Caco-2 (cell line): ENCODE measurements around the gene KIF27. TPM values are rescaled to one million over a fixed set of nuclear protein-coding genes. Genes with fewer than 3 reads are reported as not detected.

Source experiments
- BruUV-seq: library from RNA; stranded (reverse); fragments of 400-500 nt; replicated peaks from 2 replicates; lab custom pipeline; 2021; lab: Mats Ljungman, UMichigan
- CTCF ChIA-PET: fragments of 300-600 bp; sonication (Branson Sonifier 250); formaldehyde crosslinking; loops from one replicate; lab custom pipeline; 2022; ENCODE audit warnings: antibody characterized with exemption; lab: Charles Lee
- POLR2A ChIA-PET: fragments of 300-600 bp; sonication (Branson Sonifier 250); formaldehyde crosslinking; loops from one replicate; lab custom pipeline; 2022; ENCODE audit warnings: antibody characterized with exemption; lab: Charles Lee
- DNase-seq, 2 experiments: peaks; one replicate each; pipeline versions ENCODE4 v3.0.0 to v3.0.0-alpha.2; 2020 to 2022
- H3K27me3 ChIP-seq: replicated peaks from 2 replicates; pipeline ENCODE4 v1.6.0; 2011; ENCODE audit warnings: low read length; ENCODE audit not compliant: control insufficient read depth, insufficient read depth
- H3K36me3 ChIP-seq: 2 replicates; pipeline ENCODE4 v1.5.1; 2011; ENCODE audit warnings: low read length; ENCODE audit not compliant: control insufficient read depth, insufficient read depth
- H3K4me1 ChIP-seq: fragments of 250-450 bp; sonication (Bioruptor Pico); 2 replicates; pipeline ENCODE4 v1.5.1; 2020; ENCODE audit warnings: mild to moderate bottlenecking
- H3K4me3 ChIP-seq: 2 replicates; pipeline ENCODE4 v1.5.1; 2011; ENCODE audit warnings: low read depth, mild to moderate bottlenecking, control low read depth, low read length
- H3K9me3 ChIP-seq: fragments of 250-450 bp; sonication (Bioruptor Pico); 2 replicates; pipeline ENCODE4 v1.5.1; 2020; ENCODE audit warnings: mild to moderate bottlenecking, moderate library complexity
- H3K27ac Mint-ChIP-seq: one replicate; pipeline ENCODE4 v1.8.0; 2022; ENCODE audit warnings: mixed read lengths; ENCODE audit not compliant: unreplicated experiment
- H3K27me3 Mint-ChIP-seq: one replicate; pipeline ENCODE4 v1.8.0; 2022; ENCODE audit warnings: mixed read lengths; ENCODE audit not compliant: insufficient read depth, unreplicated experiment
- H3K36me3 Mint-ChIP-seq: one replicate; pipeline ENCODE4 v1.8.0; 2022; ENCODE audit warnings: mild to moderate bottlenecking, mixed read lengths; ENCODE audit not compliant: insufficient read depth, unreplicated experiment
- H3K4me1 Mint-ChIP-seq: one replicate; pipeline ENCODE4 v1.8.0; 2022; ENCODE audit warnings: low read depth, mixed read lengths; ENCODE audit not compliant: unreplicated experiment
- H3K4me3 Mint-ChIP-seq: one replicate; pipeline ENCODE4 v1.8.0; 2022; ENCODE audit warnings: mild to moderate bottlenecking, moderate library complexity, mixed read lengths; ENCODE audit not compliant: unreplicated experiment
- H3K9me3 Mint-ChIP-seq: one replicate; pipeline ENCODE4 v1.8.0; 2022; ENCODE audit warnings: mixed read lengths; ENCODE audit not compliant: unreplicated experiment
- CTCF ChIP-seq, 2 experiments: fragments of 200-600 bp in 1 of 2; IDR thresholded peaks; 1 replicate in 1 of 2; 2 replicates in 1 of 2; pipeline versions ENCODE4 v1.5.1 to v1.8.0; 2011 to 2022; ENCODE audit warnings: antibody characterized with exemption in 1 of 2, control low read depth in 1 of 2, inconsistent platforms in 1 of 2, low read depth in 1 of 2, low read length in 1 of 2, mild to moderate bottlenecking in 1 of 2, moderate library complexity in 1 of 2; ENCODE audit not compliant: insufficient read depth in 1 of 2, severe bottlenecking in 1 of 2, unreplicated experiment in 1 of 2
- intact Hi-C: fragments of 100-400 bp; cut with micrococcal nuclease; formaldehyde crosslinking; loops from one replicate; pipeline ENCODE4 v1.10.0; 2022; ENCODE audit not compliant: unreplicated experiment
- total RNA-seq: library from RNA; stranded (reverse); gene quantifications from 2 replicates; pipeline ENCODE4 v1.2.3, GENCODE V29; 2022

The KIF27 gene
- total RNA-seq, 1 experiment from 2014 or later, result 1.8 TPM

- ChIA-PET CTCF (no interaction called here), POLR2A (no interaction called here)
- Histone ChIP-seq H3K27me3 (no peaks in the 10 kb centered on the region), H3K4me3 (no peak overlapping the region), H3K9me3 (no peaks in the 10 kb centered on the region), H3K4me1 (no peaks in the 10 kb centered on the region), H3K36me3 (no peaks in the 10 kb centered on the region)
- H3K27me3 Mint-ChIP-seq, result no peaks in the 10 kb centered on the region
- no peaks in the 10 kb centered on the region for H3K4me1 Mint-ChIP-seq
- no peak for DNase-seq
- intact Hi-C loops, result no loop called here
- no peak overlapping the region for H3K4me3 Mint-ChIP-seq
- no peak for TF ChIP-seq CTCF (IDR thresholded peaks at IDR 0.05; ENCODE audit: insufficient read depth in 1 of 2, low read depth in 1 of 2, low read length in 1 of 2, severe bottlenecking in 1 of 2, unreplicated experiment in 1 of 2)
- BruUV-seq, result no TSS peak
- H3K27ac Mint-ChIP-seq, result no peak overlapping the region
- H3K9me3 Mint-ChIP-seq, result no peaks in the 10 kb centered on the region
- no peaks in the 10 kb centered on the region for H3K36me3 Mint-ChIP-seq
Observed at GRCh38 chr9:83932011-83932410, 10.8 kb upstream of the KIF27 start.

- Mint-ChIP-seq H3K9me3 (no peaks in the 10 kb centered on the region), H3K27me3 (no peaks in the 10 kb centered on the region), H3K36me3 (no peaks in the 10 kb centered on the region), H3K4me1 (no peaks in the 10 kb centered on the region), H3K27ac (no peak overlapping the region), H3K4me3 (no peak overlapping the region)
- POLR2A ChIA-PET, result no interaction called here
- Histone ChIP-seq H3K4me3 (no peak overlapping the region), H3K27me3 (no peaks in the 10 kb centered on the region), H3K4me1 (no peaks in the 10 kb centered on the region), H3K36me3 (no peaks in the 10 kb centered on the region), H3K9me3 (no peaks in the 10 kb centered on the region)
- no peak for TF ChIP-seq CTCF (IDR thresholded peaks at IDR 0.05; ENCODE audit: insufficient read depth in 1 of 2, low read depth in 1 of 2, low read length in 1 of 2, severe bottlenecking in 1 of 2, unreplicated experiment in 1 of 2)
- intact Hi-C loops, result no loop called here
- CTCF ChIA-PET, result no interaction called here
- no peak for DNase-seq
- no TSS peak for BruUV-seq
Observed at GRCh38 chr9:83930881-83931280, 9.6 kb upstream of the KIF27 start.

- no peak for DNase-seq
- ChIA-PET POLR2A (no interaction called here), CTCF (no interaction called here)
- Mint-ChIP-seq H3K4me1 (no peaks in the 10 kb centered on the region), H3K36me3 (no peaks in the 10 kb centered on the region), H3K9me3 (no peaks in the 10 kb centered on the region), H3K4me3 (no peak overlapping the region), H3K27me3 (no peaks in the 10 kb centered on the region), H3K27ac (no peak overlapping the region)
- no TSS peak for BruUV-seq
- intact Hi-C loops, result loop anchor here (10.0 kb wide), 1 partner anchor 303 kb away; the partner anchor contains the start of gene IDNK
- H3K4me3 ChIP-seq, result no peak overlapping the region
- no peaks in the 10 kb centered on the region for H3K4me1 ChIP-seq
- no peaks in the 10 kb centered on the region for H3K9me3 ChIP-seq
- no peaks in the 10 kb centered on the region for H3K27me3 ChIP-seq
- no peak for TF ChIP-seq CTCF (IDR thresholded peaks at IDR 0.05; ENCODE audit: insufficient read depth in 1 of 2, low read depth in 1 of 2, low read length in 1 of 2, severe bottlenecking in 1 of 2, unreplicated experiment in 1 of 2)
- no peaks in the 10 kb centered on the region for H3K36me3 ChIP-seq
Observed at GRCh38 chr9:83927591-83927990, 6.4 kb upstream of the KIF27 start.
